K562 (cell line): Measurements from ENCODE around the gene TTBK1.

ENCODE experiments used
- ARNT ChIP-seq, 2 experiments: fragments of 450-650 bp; IDR thresholded peaks; 2 replicates each; pipeline ENCODE4 v1.6.1; 2016; ENCODE audit warnings: mild to moderate bottlenecking in 1 of 2
- BMI1 ChIP-seq: fragments of 150-350 bp; IDR thresholded peaks from 2 replicates; pipeline ENCODE4 v1.6.1; 2014; ENCODE audit warnings: low read length
- CTCF ChIP-seq, 3 experiments: IDR thresholded peaks in 2 of 3; conservative IDR thresholded peaks in 1 of 3; 2 replicates each; pipeline ENCODE4 v1.5.1; 2011 to 2012; ENCODE audit warnings: low read length in 3 of 3, mild to moderate bottlenecking in 3 of 3, control low read depth in 2 of 3, improper control_type of control experiment in 1 of 3, inconsistent platforms in 1 of 3, low read depth in 1 of 3, mixed read lengths in 1 of 3, moderate library complexity in 1 of 3; ENCODE audit not compliant: insufficient read depth in 2 of 3
- E2F6 ChIP-seq, 2 experiments: IDR thresholded peaks; 2 replicates each; pipeline ENCODE4 v1.6.1; 2011; ENCODE audit warnings: borderline replicate concordance in 1 of 2, control low read depth in 1 of 2, low read depth in 1 of 2, low read length in 1 of 2, mild to moderate bottlenecking in 1 of 2, mixed read lengths in 1 of 2, moderate library complexity in 1 of 2; ENCODE audit not compliant: insufficient read depth in 1 of 2, insufficient read length in 1 of 2, poor library complexity in 1 of 2, severe bottlenecking in 1 of 2; ENCODE audit errors: extremely low read depth in 1 of 2
- NR2C1 ChIP-seq, 2 experiments: fragments of 450-650 bp; IDR thresholded peaks; 2 replicates each; pipeline ENCODE4 v1.6.1; 2017; ENCODE audit warnings: mild to moderate bottlenecking in 2 of 2, antibody characterized with exemption in 1 of 2, inconsistent platforms in 1 of 2, missing compliant biosample characterization in 1 of 2, missing genetic modification characterization in 1 of 2
- POLR2H ChIP-seq: IDR thresholded peaks from 2 replicates; pipeline ENCODE4 v1.6.1; 2016; ENCODE audit warnings: missing genetic modification characterization, low read depth, mild to moderate bottlenecking, control low read depth, missing compliant biosample characterization, moderate library complexity
- SMARCB1 ChIP-seq: IDR thresholded peaks from 2 replicates; pipeline ENCODE4 v1.6.1; 2011; ENCODE audit warnings: improper control_type of control experiment, low read depth; ENCODE audit not compliant: insufficient read length
- TCF7 ChIP-seq: sonication (generic); IDR thresholded peaks from 2 replicates; pipeline ENCODE4 v1.6.1; 2016; ENCODE audit warnings: antibody characterized with exemption, borderline replicate concordance

GRCh38 chr6:43248791-43249190, 5.5 kb downstream of the TTBK1 start:
- TF ChIP-seq TCF7: no peak
- no peak for TF ChIP-seq POLR2H (tag)
- TF ChIP-seq ARNT (IDR thresholded peaks at IDR 0.05): no peak
- no peak for TF ChIP-seq CTCF (IDR thresholded peaks at IDR 0.05 in 2 of 3, conservative IDR thresholded peaks at IDR 0.05 in 1 of 3; ENCODE audit: insufficient read depth in 2 of 3, low read depth in 1 of 3, low read length in 3 of 3)
- no peak for TF ChIP-seq BMI1
- no peak for TF ChIP-seq SMARCB1
- TF ChIP-seq E2F6 (IDR thresholded peaks at IDR 0.05; ENCODE audit: borderline replicate concordance in 1 of 2, extremely low read depth in 1 of 2, insufficient read depth in 1 of 2, insufficient read length in 1 of 2, low read depth in 1 of 2, low read length in 1 of 2, poor library complexity in 1 of 2, severe bottlenecking in 1 of 2): no peak
- no peak for TF ChIP-seq NR2C1 (IDR thresholded peaks at IDR 0.05)
- TF ChIP-seq NR2C1 (tag; IDR thresholded peaks at IDR 0.05): no peak
